Posterior cingulate gyrus (tissue), 11 donors: Measurements from ENCODE around the gene SEMA5A.

ENCODE experiments used
- DNase-seq, 10 donors: peaks; one replicate each; pipeline versions ENCODE4 v3.0.0 to v3.0.0-alpha.2; 2020 to 2021; ENCODE audit warnings: mixed read lengths in 3 of 10
- intact Hi-C: fragments of 100-400 bp; cut with DNase I; formaldehyde crosslinking; loops from one replicate; pipeline ENCODE4 v1.15.1; 2023

The SEMA5A gene

GRCh38 chr5:9197881-9198260, 348.0 kb downstream of the SEMA5A start:
- intact Hi-C loops, result no loop called here
- DNase-seq, result no peak

DNA sequence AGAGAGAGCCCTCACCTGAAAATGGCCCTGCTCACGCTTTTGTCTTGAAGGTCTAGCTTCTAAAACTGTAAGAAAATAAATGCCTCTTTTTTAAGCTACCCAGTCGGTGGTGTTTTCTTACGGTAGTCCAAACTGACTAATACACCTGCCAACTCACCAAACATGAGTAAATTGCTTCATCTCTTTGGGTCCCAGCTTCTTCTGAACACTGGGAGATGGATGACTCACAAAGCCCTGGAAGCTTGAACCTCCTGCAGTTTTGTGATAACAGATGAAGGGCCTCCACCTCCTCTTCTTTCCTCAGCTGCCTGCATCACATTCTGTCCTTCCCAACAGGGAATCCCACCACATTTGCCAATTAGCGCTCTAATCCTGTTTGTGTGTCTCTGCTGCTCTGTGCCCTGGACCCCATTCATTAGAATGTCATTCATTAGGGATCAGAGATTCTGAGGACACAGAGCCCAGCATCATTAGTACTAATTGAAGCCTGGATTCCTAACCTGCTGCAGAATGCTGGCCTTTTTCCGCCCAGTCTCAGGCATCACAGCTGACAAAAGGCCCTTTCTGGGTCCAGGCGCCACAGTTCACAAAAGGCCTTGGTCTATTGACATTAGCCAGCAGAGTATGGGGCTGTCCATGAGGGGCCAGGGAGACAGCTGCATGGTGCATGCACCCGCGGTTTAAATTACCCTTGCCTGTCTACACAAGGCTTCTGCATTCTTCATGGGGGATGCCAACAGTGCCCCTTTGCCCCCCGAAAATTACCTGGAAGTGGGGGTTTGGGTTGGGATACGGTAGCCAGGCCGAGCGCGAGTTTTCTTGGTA, 349.3 kb downstream of the SEMA5A start:
- DNase-seq, result peak in 5 of 10 donors; percentile 25 to 82 (median 39)
- intact Hi-C loops, result no loop called here

DNA sequence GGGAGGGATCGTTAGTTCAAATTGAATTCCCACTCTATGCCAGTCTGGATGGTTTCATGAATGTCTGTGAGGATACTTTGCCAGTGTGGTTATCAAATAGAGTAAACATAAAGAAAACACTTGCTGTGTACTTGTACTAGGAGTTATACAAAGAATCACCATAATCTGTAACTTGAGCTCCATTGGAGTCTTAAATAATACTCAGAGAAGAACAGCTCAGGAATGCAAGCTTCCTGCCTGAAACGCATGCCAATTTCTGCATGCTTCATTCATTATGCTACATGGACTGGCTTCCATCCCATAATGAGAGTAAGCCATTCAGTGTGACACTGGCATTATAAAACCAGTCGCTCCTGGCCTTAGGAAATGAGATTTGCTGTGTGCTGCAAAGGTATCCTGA, 351.4 kb downstream of the SEMA5A start:
- intact Hi-C loops, result no loop called here
- DNase-seq, result no peak

DNA sequence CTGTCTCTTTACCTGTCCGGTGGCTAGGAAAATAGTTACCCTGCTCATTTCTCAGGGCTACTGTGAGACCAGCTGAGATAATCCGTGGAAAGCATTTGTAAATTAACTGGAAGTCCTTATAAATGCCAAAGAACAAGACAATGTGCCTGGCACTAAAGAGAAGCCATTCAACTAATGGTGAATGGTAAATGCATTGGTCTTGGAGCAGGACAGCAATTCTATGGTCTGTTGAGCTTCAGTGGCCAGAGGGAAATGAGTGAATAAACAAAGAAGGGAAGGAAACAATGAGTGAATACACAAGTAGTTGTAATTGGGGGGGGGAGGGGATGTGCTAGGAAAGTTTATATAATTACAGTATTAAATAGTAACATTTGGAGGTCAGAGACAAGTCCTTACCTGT, 353.6 kb downstream of the SEMA5A start:
- intact Hi-C loops, result no loop called here
- DNase-seq, result no peak

DNA sequence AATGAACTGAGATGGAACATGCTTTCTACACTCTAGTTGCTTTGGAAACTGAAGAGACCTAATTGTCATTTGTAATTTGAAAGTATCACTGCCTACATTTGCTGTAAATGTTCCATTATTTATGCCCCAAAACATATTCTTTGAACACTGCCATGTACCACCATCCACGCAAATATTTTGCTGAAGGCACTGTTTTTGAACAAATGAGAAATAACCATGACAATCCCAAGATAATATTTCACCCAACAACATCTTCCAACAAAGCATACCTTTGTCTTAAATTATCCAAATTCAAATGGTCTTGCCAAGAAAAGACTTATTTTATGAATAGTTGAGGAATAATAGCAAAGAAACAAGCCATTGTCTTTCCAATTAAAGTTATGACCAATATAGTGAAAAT, 356.2 kb downstream of the SEMA5A start:
- intact Hi-C loops, result no loop called here
- DNase-seq, result no peak

DNA sequence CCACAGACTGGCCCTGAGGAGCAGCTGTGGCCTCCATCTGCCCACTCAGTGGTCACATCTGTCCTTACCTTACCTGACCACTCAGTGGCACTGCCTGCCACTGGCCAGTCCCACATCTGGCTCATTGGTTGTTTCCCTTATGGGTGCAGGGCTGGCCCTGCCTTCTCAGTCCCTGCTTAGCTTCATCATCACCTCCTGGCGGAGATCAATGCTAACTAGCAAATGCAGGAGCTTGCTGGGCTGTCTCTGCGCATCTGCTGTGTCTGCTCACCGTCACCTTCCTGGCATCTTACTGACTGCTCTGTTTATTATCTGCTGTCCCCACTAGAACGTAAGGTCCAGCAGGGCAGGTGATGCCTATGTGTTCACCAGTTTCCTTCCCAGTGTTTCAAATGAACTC, 356.9 kb downstream of the SEMA5A start:
- intact Hi-C loops, result no loop called here
- no peak for DNase-seq

DNA sequence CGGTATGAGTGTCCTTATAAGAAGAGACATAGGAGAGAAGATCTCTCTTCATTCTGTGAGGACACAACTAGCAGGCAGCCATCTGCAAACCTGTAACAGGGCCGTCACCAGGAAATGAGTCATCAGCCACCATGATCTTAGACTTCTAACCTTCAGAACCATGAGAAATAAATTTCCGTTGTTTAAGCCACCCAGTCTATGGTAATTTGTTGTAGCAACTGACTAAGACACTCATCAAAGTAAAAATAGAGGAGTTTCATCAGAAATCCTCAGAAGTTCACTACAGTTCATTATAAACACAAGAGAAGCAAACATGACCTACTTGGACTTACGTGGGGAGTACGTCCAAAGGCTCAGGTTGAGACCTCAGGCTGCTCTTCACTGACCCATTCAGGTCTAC, 357.7 kb downstream of the SEMA5A start:
- intact Hi-C loops, result no loop called here
- no peak for DNase-seq

DNA sequence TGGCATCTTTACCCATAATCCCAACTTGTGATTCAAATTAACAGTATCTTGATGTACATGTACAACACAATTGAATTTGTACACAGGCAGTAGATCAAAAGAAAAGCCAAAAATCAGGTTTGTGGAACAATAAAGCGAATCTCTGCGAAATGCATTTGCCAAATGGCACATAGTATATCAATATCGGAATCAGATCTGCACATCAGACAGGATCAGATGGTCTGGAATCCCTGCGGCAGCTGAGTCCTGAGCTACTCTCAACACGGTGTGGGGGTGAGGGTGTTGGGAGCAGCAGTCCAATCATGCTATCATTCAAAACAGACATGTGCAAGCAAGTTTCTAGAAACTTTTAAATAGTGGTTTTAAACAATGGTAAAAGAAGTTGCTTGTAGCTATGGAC, 358.3 kb downstream of the SEMA5A start:
- intact Hi-C loops, result no loop called here

DNA sequence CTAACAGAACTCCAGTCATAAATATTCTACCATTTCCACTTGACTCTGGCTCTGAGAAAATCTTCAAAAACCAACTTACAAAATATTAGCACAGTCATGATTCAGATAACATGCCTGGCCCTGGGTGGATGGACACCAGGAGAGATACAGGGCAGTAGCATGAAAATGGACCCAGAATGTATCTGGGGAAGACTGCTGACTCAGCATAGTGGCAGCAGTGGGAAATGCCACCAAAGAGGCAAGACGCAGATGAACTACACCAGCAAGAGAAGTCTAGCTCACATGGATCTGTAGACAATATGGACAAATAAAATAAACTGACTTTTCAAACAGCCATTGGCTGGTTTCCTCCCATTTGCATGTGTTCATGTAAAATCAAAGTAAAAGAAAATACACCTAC, 359.8 kb downstream of the SEMA5A start:
- no peak for DNase-seq
- intact Hi-C loops, result no loop called here

More for the DNA sequence above, 358.3 kb downstream of the SEMA5A start:
- DNase-seq, result no peak

DNA sequence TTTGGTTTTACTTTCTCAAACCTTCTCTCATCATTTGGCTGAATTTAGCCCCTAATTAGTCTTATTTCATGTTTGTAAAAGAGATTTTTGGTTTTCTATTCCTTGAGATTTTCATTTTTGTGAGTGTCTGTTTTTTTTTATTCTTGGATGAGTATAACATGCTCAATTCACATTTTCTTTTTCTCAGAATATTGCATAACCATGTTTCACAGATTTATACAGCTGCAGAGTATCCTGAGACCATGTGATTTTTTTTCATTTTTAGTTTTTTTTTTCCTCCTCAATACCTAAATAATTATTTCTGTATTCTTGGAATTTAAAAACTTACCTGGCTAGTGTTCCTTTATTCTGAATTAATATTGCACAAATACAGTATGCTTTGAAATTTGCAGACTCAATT, 361.9 kb downstream of the SEMA5A start:
- intact Hi-C loops, result no loop called here
- no peak for DNase-seq

- DNase-seq, result no peak
- intact Hi-C loops, result no loop called here
Observed at GRCh38 chr5:9182899-9183695, 362.8 kb downstream of the SEMA5A start.

- intact Hi-C loops, result no loop called here
- no peak for DNase-seq
Observed at GRCh38 chr5:9176641-9177040, 369.2 kb downstream of the SEMA5A start.

- no peak for DNase-seq
- intact Hi-C loops, result no loop called here
Observed at GRCh38 chr5:9174446-9174845, 371.4 kb downstream of the SEMA5A start.

- no peak for DNase-seq
- intact Hi-C loops, result no loop called here
Observed at GRCh38 chr5:9173281-9174048, 372.4 kb downstream of the SEMA5A start.

GRCh38 chr5:9170026-9170425, 375.8 kb downstream of the SEMA5A start:
- intact Hi-C loops, result no loop called here
- DNase-seq, result no peak

DNA sequence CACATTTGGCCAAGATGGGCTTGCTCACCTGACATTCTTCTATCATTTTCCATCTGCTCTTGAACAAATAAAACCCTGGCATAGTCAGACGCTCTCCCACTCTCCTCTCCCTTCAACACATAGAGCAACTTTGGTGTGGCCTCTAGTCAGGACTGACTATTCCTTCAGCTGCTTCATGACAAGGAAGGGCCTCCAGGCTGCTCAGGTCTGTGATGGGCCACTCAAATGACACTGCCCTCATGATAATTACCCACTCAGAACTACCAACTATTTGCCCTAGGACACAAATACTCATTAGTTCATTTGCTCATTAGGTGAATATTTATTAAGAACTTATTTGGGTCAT, 376.3 kb downstream of the SEMA5A start:
- no peak for DNase-seq
- intact Hi-C loops, result no loop called here

GRCh38 chr5:9168791-9169556, 376.9 kb downstream of the SEMA5A start:
- DNase-seq, result no peak
- intact Hi-C loops, result no loop called here

GRCh38 chr5:9166202-9167112, 379.4 kb downstream of the SEMA5A start:
- DNase-seq, result no peak
- intact Hi-C loops, result no loop called here

DNA sequence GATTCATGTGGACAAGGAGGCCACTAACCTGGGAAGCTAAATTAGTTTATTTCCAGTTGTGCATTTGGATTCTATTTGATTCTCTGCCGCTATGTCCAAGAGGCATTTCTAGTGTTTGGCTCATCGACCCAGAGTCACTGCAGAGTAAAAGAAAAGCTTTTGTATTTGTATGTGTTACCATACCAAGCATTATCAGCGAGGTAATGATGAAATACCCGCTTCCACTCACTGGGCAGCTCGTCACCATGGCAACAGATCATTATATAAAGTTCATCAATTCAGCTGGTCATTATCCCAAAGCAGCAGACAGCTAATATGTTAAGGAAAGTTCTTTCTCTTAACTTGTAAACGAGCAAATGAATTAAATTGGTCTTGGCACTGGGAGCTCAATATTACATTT, 380.3 kb downstream of the SEMA5A start:
- no peak for DNase-seq
- intact Hi-C loops, result no loop called here

GRCh38 chr5:9160747-9161146, 385.1 kb downstream of the SEMA5A start:
- no peak for DNase-seq
- intact Hi-C loops, result no loop called here
